HEK293 (cell line): ENCODE results near the gene TTLL13.

Source experiments
- CTCF ChIA-PET: fragments of 350-600 bp; formaldehyde crosslinking; extraction: SDS; loops from one replicate; lab custom pipeline; 2021; ENCODE audit warnings: antibody characterized with exemption; lab: Yijun Ruan, JAX
- POLR2A ChIA-PET: fragments of 300-600 bp; formaldehyde crosslinking; extraction: SDS; loops from one replicate; lab custom pipeline; 2020; ENCODE audit warnings: antibody characterized with exemption, inconsistent platforms; lab: Yijun Ruan, JAX
- H3K27ac ChIP-seq: fragments of 200-500 bp; sonication (Bioruptor generic); 2 replicates; pipeline ENCODE4 v1.5.1; 2014; ENCODE audit warnings: low read depth, low read length, control low read depth, inconsistent platforms; ENCODE audit errors: extremely low read depth
- H3K36me3 ChIP-seq, 2 experiments: fragments of 200-500 bp in 1 of 2; sonication (Bioruptor generic) in 1 of 2; 1 replicate in 1 of 2; 2 replicates in 1 of 2; pipeline ENCODE4 v1.5.1; 2014 to 2017; ENCODE audit warnings: inconsistent platforms in 2 of 2, low read length in 2 of 2; ENCODE audit not compliant: control insufficient read depth in 2 of 2, insufficient read depth in 1 of 2
- H3K4me1 ChIP-seq: fragments of 200-500 bp; sonication (Bioruptor generic); 2 replicates; pipeline ENCODE4 v1.5.1; 2014; ENCODE audit warnings: mild to moderate bottlenecking, low read length, inconsistent platforms; ENCODE audit not compliant: control insufficient read depth, insufficient read depth
- H3K4me3 ChIP-seq: 2 replicates; pipeline ENCODE4 v1.5.1; 2011; ENCODE audit warnings: low read depth, mild to moderate bottlenecking, control low read depth, low read length, moderate library complexity
- H3K9me3 ChIP-seq: fragments of 200-500 bp; sonication (Bioruptor generic); 2 replicates; pipeline ENCODE4 v1.5.1; 2014; ENCODE audit warnings: low read depth, low read length, inconsistent platforms; ENCODE audit not compliant: control insufficient read depth, insufficient read depth
- AEBP2 ChIP-seq: fragments of 450-650 bp; formaldehyde crosslinking; IDR thresholded peaks from 2 replicates; pipeline ENCODE4 v1.5.1; 2016; ENCODE audit warnings: missing biosample characterization, missing genetic modification characterization, borderline replicate concordance
- GLIS1 ChIP-seq: fragments of 450-650 bp; formaldehyde crosslinking; IDR thresholded peaks from 2 replicates; pipeline ENCODE4 v1.5.1; 2016; ENCODE audit warnings: missing biosample characterization, missing genetic modification characterization
- KLF9 ChIP-seq: fragments of 450-650 bp; formaldehyde crosslinking; IDR thresholded peaks from 2 replicates; pipeline ENCODE4 v1.5.1; 2016; ENCODE audit warnings: missing biosample characterization, missing genetic modification characterization, low read depth
- OVOL3 ChIP-seq: fragments of 450-650 bp; formaldehyde crosslinking; IDR thresholded peaks from 2 replicates; pipeline ENCODE4 v1.5.1; 2016; ENCODE audit warnings: missing biosample characterization, missing genetic modification characterization
- PRDM1 ChIP-seq: fragments of 450-650 bp; formaldehyde crosslinking; IDR thresholded peaks from 2 replicates; pipeline ENCODE4; 2016; ENCODE audit warnings: missing biosample characterization, missing genetic modification characterization
- WT1 ChIP-seq: fragments of 450-650 bp; formaldehyde crosslinking; IDR thresholded peaks from 2 replicates; pipeline ENCODE4 v1.5.1; 2016; ENCODE audit warnings: missing biosample characterization, missing genetic modification characterization
- YY1 ChIP-seq: fragments of 450-650 bp; formaldehyde crosslinking; IDR thresholded peaks from 2 replicates; pipeline ENCODE4 v1.5.1; 2018; ENCODE audit warnings: missing biosample characterization, missing genetic modification characterization
- ZFHX2 ChIP-seq: fragments of 450-650 bp; formaldehyde crosslinking; conservative IDR thresholded peaks from 2 replicates; pipeline ENCODE4 v1.5.1; 2016; ENCODE audit warnings: missing biosample characterization, missing genetic modification characterization
- ZFP37 ChIP-seq: fragments of 450-650 bp; formaldehyde crosslinking; IDR thresholded peaks from 2 replicates; pipeline ENCODE4 v1.5.1; 2016; ENCODE audit warnings: missing biosample characterization, missing genetic modification characterization
- ZNF16 ChIP-seq: fragments of 450-650 bp; formaldehyde crosslinking; IDR thresholded peaks from 2 replicates; pipeline ENCODE4 v1.5.1; 2016; ENCODE audit warnings: low read depth, missing biosample characterization, missing genetic modification characterization
- ZNF175 ChIP-seq: fragments of 450-650 bp; formaldehyde crosslinking; IDR thresholded peaks from 2 replicates; pipeline ENCODE4 v1.5.1; 2016; ENCODE audit warnings: missing biosample characterization, missing genetic modification characterization
- ZNF324 ChIP-seq: fragments of 450-650 bp; formaldehyde crosslinking; IDR thresholded peaks from 2 replicates; pipeline ENCODE4 v1.5.1; 2016; ENCODE audit warnings: missing biosample characterization, missing genetic modification characterization
- ZNF423 ChIP-seq: fragments of 450-650 bp; formaldehyde crosslinking; IDR thresholded peaks from 2 replicates; pipeline ENCODE4 v1.5.1; 2016; ENCODE audit warnings: missing biosample characterization, missing genetic modification characterization
- ZNF560 ChIP-seq: fragments of 450-650 bp; formaldehyde crosslinking; IDR thresholded peaks from 2 replicates; pipeline ENCODE4 v1.5.1; 2017; ENCODE audit warnings: missing biosample characterization, missing genetic modification characterization, borderline replicate concordance
- ZNF600 ChIP-seq: fragments of 450-650 bp; formaldehyde crosslinking; IDR thresholded peaks from 2 replicates; pipeline ENCODE4 v1.5.1; 2016; ENCODE audit warnings: missing biosample characterization, missing genetic modification characterization
- ZNF837 ChIP-seq: fragments of 450-650 bp; formaldehyde crosslinking; IDR thresholded peaks from 2 replicates; pipeline ENCODE4 v1.5.1; 2016; ENCODE audit warnings: missing biosample characterization, missing genetic modification characterization
- ZSCAN30 ChIP-seq: fragments of 450-650 bp; IDR thresholded peaks from 2 replicates; pipeline ENCODE4 v1.5.1; 2018; ENCODE audit warnings: missing biosample characterization, mild to moderate bottlenecking, missing genetic modification characterization, moderate library complexity
- ZSCAN4 ChIP-seq: fragments of 450-650 bp; formaldehyde crosslinking; IDR thresholded peaks from 2 replicates; pipeline ENCODE4 v1.5.1; 2017; ENCODE audit warnings: missing biosample characterization, missing genetic modification characterization
- TF ChIP-seq, protein P1 (sequence below): fragments of 450-650 bp; formaldehyde crosslinking; IDR thresholded peaks from 2 replicates; pipeline ENCODE4 v1.5.1; 2017; ENCODE audit warnings: missing biosample characterization, missing genetic modification characterization
- TF ChIP-seq, protein P2 (sequence below): fragments of 450-650 bp; formaldehyde crosslinking; IDR thresholded peaks from 2 replicates; pipeline ENCODE4 v1.5.1; 2016; ENCODE audit warnings: missing biosample characterization, missing genetic modification characterization

Gene TTLL13

GRCh38 chr15:90227816-90228772 is 21.3 kb upstream of the TTLL13 start:
- Histone ChIP-seq H3K9me3 (no peaks in the 10 kb centered on the region), H3K36me3 (peaks cover 10 to 82% of the 10 kb centered on the region in 2 experiments; a peak in 2 of 3 replicates), H3K4me1 (peaks cover 6% of the 10 kb centered on the region; the same call in 1 of the 2 replicates), H3K4me3 (no peak overlapping the region), H3K27ac (no peak overlapping the region)
- TF ChIP-seq, protein P1, sequence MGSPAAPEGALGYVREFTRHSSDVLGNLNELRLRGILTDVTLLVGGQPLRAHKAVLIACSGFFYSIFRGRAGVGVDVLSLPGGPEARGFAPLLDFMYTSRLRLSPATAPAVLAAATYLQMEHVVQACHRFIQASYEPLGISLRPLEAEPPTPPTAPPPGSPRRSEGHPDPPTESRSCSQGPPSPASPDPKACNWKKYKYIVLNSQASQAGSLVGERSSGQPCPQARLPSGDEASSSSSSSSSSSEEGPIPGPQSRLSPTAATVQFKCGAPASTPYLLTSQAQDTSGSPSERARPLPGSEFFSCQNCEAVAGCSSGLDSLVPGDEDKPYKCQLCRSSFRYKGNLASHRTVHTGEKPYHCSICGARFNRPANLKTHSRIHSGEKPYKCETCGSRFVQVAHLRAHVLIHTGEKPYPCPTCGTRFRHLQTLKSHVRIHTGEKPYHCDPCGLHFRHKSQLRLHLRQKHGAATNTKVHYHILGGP (tag by site-specific recombination), result no peak
- TF ChIP-seq, protein P2, sequence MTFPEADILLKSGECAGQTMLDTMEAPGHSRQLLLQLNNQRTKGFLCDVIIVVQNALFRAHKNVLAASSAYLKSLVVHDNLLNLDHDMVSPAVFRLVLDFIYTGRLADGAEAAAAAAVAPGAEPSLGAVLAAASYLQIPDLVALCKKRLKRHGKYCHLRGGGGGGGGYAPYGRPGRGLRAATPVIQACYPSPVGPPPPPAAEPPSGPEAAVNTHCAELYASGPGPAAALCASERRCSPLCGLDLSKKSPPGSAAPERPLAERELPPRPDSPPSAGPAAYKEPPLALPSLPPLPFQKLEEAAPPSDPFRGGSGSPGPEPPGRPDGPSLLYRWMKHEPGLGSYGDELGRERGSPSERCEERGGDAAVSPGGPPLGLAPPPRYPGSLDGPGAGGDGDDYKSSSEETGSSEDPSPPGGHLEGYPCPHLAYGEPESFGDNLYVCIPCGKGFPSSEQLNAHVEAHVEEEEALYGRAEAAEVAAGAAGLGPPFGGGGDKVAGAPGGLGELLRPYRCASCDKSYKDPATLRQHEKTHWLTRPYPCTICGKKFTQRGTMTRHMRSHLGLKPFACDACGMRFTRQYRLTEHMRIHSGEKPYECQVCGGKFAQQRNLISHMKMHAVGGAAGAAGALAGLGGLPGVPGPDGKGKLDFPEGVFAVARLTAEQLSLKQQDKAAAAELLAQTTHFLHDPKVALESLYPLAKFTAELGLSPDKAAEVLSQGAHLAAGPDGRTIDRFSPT (tag by site-specific recombination), result 0 out of 2 replicates have a peak, but pooled peaks have one; percentile 14
- POLR2A ChIA-PET, result interaction anchor here (0.5 to 1.1 kb wide), 2 partner anchors 21 to 106 kb away, joined by 3 to 5 read pairs; partner anchors contain the start of gene TTLL13
- CTCF ChIA-PET, result interaction anchor here (0.7 to 1.0 kb wide), 3 partner anchors 59 to 152 kb away, joined by 3 to 5 read pairs (median 3); no protein-coding TSS in a partner anchor

DNA sequence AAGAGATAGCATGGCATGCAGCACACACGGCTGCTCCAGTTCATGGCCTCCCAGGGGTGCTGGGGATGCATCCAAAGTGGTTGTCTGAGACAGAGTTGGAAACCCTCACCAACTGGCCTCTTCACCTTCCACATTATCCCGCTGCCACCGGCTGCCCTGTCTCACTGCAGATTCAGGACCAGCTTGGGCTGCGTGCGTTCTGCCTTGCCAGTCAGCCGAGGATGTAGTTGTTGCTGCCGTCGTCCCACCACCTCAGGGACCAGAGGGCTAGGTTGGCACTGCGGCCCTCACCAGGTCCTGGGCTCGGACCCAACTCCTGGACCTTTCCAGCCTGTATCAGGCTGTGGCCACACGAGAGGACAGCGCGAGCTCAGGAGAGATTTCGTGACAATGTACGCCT is 20.4 kb upstream of the TTLL13 start:
- ChIA-PET CTCF (interaction anchor here (1.0 kb wide), 2 partner anchors 65 to 153 kb away, joined by 3 to 5 read pairs; no protein-coding TSS in a partner anchor), POLR2A (no interaction called here)
- TF ChIP-seq ZFP37 (no peak), ZNF600 (0 out of 2 replicates have a peak, but pooled peaks have one; percentile 20)
- Histone ChIP-seq H3K4me3 (no peak overlapping the region), H3K9me3 (no peaks in the 10 kb centered on the region), H3K4me1 (peaks cover 6% of the 10 kb centered on the region; the same call in 1 of the 2 replicates), H3K27ac (no peak overlapping the region), H3K36me3 (peaks cover 10 to 74% of the 10 kb centered on the region in 2 experiments; a peak in 2 of 3 replicates)

DNA sequence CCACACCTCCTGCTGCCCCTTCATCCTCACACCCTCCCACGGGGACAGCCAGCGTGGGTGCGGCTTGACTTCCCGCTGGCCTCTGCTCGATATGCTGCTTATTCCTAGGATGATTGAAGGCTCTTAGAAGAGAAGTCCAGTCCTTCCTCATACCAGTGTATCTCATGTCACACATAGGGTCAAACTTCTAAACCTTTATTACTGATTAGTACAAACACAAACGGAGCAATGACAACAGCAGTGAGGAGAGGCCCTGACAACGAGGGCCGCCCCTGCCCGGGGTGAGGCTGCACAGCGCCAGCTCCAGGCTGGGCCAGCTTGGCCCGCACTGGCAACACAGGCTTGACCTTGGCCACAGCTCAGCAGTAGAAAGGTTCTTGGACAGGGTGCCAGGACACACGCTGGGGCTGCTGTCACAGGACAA is 19.3 kb upstream of the TTLL13 start:
- Histone ChIP-seq H3K4me3 (no peak overlapping the region), H3K36me3 (peaks cover 10 to 62% of the 10 kb centered on the region in 2 experiments; a peak in 2 of 3 replicates), H3K4me1 (peaks cover 6% of the 10 kb centered on the region; the same call in 1 of the 2 replicates), H3K27ac (no peak overlapping the region), H3K9me3 (no peaks in the 10 kb centered on the region)
- ChIA-PET POLR2A (no interaction called here), CTCF (interaction anchor here (4.8 kb wide), 1 partner anchor 9 kb away, joined by 38 read pairs; no protein-coding TSS in a partner anchor)
- TF ChIP-seq KLF9 (no peak), ZNF16 (tag by site-specific recombination) (no peak), YY1 (tag by site-specific recombination) (no peak), ZNF837 (no peak), PRDM1 (no peak), WT1 (no peak), GLIS1 (tag by site-specific recombination) (no peak), AEBP2 (tag by site-specific recombination) (no peak), ZNF560 (tag by site-specific recombination) (no peak), ZSCAN30 (tag by site-specific recombination) (no peak), ZNF423 (tag by site-specific recombination) (no peak), ZFHX2 (tag by site-specific recombination) (no peak), OVOL3 (no peak), ZNF175 (tag by site-specific recombination) (no peak), ZNF324 (tag by site-specific recombination) (no peak), ZSCAN4 (tag by site-specific recombination) (no peak)
- TF ChIP-seq, protein P2 (tag by site-specific recombination), result no peak
